Kidney epithelial cell (primary cell): ENCODE data around the gene SNHG17. TPM values are rescaled to one million over a fixed set of nuclear protein-coding genes. Genes with fewer than 3 reads are reported as not detected.
A peak's percentile ranks its signal among the peaks of the same experiment; 100 is the strongest.

Experiments
- DNase-seq: peaks from one replicate; pipeline ENCODE4 v3.0.0-alpha.2; 2010; ENCODE audit warnings: low read depth
- H3K27me3 ChIP-seq: 2 replicates; pipeline ENCODE4 v1.6.0; 2011; ENCODE audit warnings: low read length; ENCODE audit not compliant: control insufficient read depth, insufficient read depth
- H3K36me3 ChIP-seq: 2 replicates; pipeline ENCODE4 v1.5.1; 2011; ENCODE audit warnings: low read length; ENCODE audit not compliant: control insufficient read depth, insufficient read depth
- H3K4me3 ChIP-seq: 2 replicates; pipeline ENCODE4 v1.5.1; 2011; ENCODE audit warnings: low read depth, mild to moderate bottlenecking, control low read depth, low read length
- total RNA-seq: library from RNA; depleted of rRNA; stranded (reverse); fragments of >200 nt; gene quantifications from 2 replicates; pipeline ENCODE4 v1.2.3, GENCODE V29; 2015
- TF ChIP-seq, protein P1 (sequence below): IDR thresholded peaks from 2 replicates; pipeline ENCODE4 v1.5.1; 2011; ENCODE audit warnings: mild to moderate bottlenecking, moderate library complexity, low read length, control low read depth, inconsistent platforms; ENCODE audit not compliant: insufficient read depth, poor library complexity, severe bottlenecking

The SNHG17 gene
- total RNA-seq, 1 donor from 2014 or later = 34.2 TPM

DNA sequence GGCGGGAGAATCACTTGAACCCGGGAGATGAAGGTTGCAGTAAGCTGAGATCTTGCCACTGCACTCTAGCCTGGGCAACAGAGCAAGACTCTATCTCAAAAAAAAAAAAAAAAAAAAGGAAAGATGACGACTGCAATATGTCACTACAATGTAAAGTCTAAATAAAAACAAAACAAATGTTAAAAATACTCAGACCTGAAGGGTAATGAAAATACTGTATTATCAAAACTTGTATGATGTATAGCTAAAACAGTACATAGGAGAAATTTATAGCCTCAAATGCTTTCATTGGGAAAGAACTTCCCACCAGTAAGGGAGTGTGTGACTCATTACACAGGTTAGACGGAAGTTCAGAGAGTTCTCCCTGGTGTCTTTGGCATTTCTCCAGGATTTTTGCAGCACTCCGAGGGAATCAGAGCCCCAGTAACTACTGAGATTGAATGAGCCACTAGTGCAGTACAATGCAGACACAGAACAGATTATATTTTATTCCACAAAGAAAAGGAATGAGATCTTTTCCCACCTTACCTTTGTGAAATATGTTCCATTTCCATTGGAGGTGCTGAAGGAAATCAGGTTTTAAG is 25.0 kb upstream of the SNHG17 start:
- H3K4me3 ChIP-seq = no peak overlapping the region
- peak; percentile 87 for DNase-seq
- TF ChIP-seq, protein P1, sequence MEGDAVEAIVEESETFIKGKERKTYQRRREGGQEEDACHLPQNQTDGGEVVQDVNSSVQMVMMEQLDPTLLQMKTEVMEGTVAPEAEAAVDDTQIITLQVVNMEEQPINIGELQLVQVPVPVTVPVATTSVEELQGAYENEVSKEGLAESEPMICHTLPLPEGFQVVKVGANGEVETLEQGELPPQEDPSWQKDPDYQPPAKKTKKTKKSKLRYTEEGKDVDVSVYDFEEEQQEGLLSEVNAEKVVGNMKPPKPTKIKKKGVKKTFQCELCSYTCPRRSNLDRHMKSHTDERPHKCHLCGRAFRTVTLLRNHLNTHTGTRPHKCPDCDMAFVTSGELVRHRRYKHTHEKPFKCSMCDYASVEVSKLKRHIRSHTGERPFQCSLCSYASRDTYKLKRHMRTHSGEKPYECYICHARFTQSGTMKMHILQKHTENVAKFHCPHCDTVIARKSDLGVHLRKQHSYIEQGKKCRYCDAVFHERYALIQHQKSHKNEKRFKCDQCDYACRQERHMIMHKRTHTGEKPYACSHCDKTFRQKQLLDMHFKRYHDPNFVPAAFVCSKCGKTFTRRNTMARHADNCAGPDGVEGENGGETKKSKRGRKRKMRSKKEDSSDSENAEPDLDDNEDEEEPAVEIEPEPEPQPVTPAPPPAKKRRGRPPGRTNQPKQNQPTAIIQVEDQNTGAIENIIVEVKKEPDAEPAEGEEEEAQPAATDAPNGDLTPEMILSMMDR = no peak

DNA sequence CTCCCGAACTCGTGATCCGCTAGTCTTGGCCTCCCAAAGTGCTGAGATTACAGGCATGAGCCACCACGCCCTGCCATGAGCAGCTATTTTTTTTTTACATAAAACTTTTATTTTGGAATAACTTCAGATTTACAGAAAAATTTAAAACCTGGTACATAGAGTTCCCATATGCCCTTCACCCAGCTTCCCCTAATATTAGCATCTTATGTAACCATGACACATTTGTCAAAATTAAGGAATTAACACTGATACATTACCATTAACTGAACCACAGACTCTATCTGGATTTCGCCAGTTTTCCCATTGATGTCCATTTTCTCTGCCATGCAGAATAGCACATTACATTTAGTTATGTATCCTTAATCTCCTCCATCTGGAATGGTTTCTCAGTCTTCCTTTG is 23.2 kb upstream of the SNHG17 start:
- Histone ChIP-seq H3K27me3 (no peaks in the 10 kb centered on the region), H3K4me3 (no peak overlapping the region), H3K36me3 (no peaks in the 10 kb centered on the region)
- DNase-seq = no peak
- TF ChIP-seq, protein P1 = no peak

More for the DNA sequence above, 25.0 kb upstream of the SNHG17 start:
- no peaks in the 10 kb centered on the region for H3K36me3 ChIP-seq
- H3K27me3 ChIP-seq = no peaks in the 10 kb centered on the region

- TF ChIP-seq, protein P1 = no peak
- no peak for DNase-seq
- H3K36me3 ChIP-seq = no peaks in the 10 kb centered on the region
- no peaks in the 10 kb centered on the region for H3K27me3 ChIP-seq
- H3K4me3 ChIP-seq = no peak overlapping the region
Observed at GRCh38 chr20:38454556-38455473, 19.7 kb upstream of the SNHG17 start.

GRCh38 chr20:38453941-38454340 is 18.8 kb upstream of the SNHG17 start:
- no peaks in the 10 kb centered on the region for H3K27me3 ChIP-seq
- H3K36me3 ChIP-seq = no peaks in the 10 kb centered on the region
- TF ChIP-seq, protein P1 = no peak
- H3K4me3 ChIP-seq = no peak overlapping the region
- peak; percentile 57 for DNase-seq

- H3K4me3 ChIP-seq = no peak overlapping the region
- H3K36me3 ChIP-seq = no peaks in the 10 kb centered on the region
- H3K27me3 ChIP-seq = no peaks in the 10 kb centered on the region
- TF ChIP-seq, protein P1 = no peak
- DNase-seq = no peak
Observed at GRCh38 chr20:38452880-38453624, 17.9 kb upstream of the SNHG17 start.
